ENCODE measurements around the gene DNAH7.

DNAH7 gene

GRCh38 chr2:195815083-195815482, 253.6 kb downstream of the DNAH7 start:
- no peaks in the 10 kb centered on the region for H3K36me3 Mint-ChIP-seq
- H3K27me3 Mint-ChIP-seq: peaks cover 9% of the 10 kb centered on the region
- no peak overlapping the region for H3K27ac Mint-ChIP-seq
- no peak overlapping the region for H3K4me3 Mint-ChIP-seq
- H3K4me1 Mint-ChIP-seq: no peaks in the 10 kb centered on the region
- ATAC-seq (ENCODE audit: low read depth) (no peak), DNase-seq (ENCODE audit: low spot score in 2 of 2) (no peak)
- H3K9me3 Mint-ChIP-seq: no peaks in the 10 kb centered on the region

GRCh38 chr2:195813421-195813820, 255.2 kb downstream of the DNAH7 start:
- DNase-seq (ENCODE audit: low spot score in 2 of 2) (no peak), ATAC-seq (ENCODE audit: low read depth) (no peak)
- Mint-ChIP-seq H3K4me3 (no peak overlapping the region), H3K27ac (no peak overlapping the region), H3K4me1 (no peaks in the 10 kb centered on the region), H3K36me3 (no peaks in the 10 kb centered on the region), H3K9me3 (no peaks in the 10 kb centered on the region), H3K27me3 (peaks cover 6% of the 10 kb centered on the region)

- H3K9me3 Mint-ChIP-seq: no peaks in the 10 kb centered on the region
- ATAC-seq (ENCODE audit: low read depth): no peak
- no peak overlapping the region for H3K4me3 Mint-ChIP-seq
- no peak overlapping the region for H3K27ac Mint-ChIP-seq
- H3K4me1 Mint-ChIP-seq: no peaks in the 10 kb centered on the region
- H3K36me3 Mint-ChIP-seq: no peaks in the 10 kb centered on the region
- H3K27me3 Mint-ChIP-seq: peaks cover 6% of the 10 kb centered on the region
- DNase-seq (ENCODE audit: low spot score in 2 of 2): no peak
Observed at GRCh38 chr2:195810340-195811098, 258.1 kb downstream of the DNAH7 start.

- Mint-ChIP-seq H3K4me1 (no peaks in the 10 kb centered on the region), H3K27me3 (peaks cover 6% of the 10 kb centered on the region), H3K36me3 (no peaks in the 10 kb centered on the region), H3K4me3 (no peak overlapping the region), H3K27ac (no peak overlapping the region), H3K9me3 (no peaks in the 10 kb centered on the region)
- ATAC-seq (ENCODE audit: low read depth) (no peak), DNase-seq (ENCODE audit: low spot score in 2 of 2) (no peak)
Observed at GRCh38 chr2:195808189-195808588, 260.4 kb downstream of the DNAH7 start.

- Mint-ChIP-seq H3K9me3 (no peaks in the 10 kb centered on the region), H3K4me3 (no peak overlapping the region), H3K4me1 (no peaks in the 10 kb centered on the region), H3K27me3 (no peaks in the 10 kb centered on the region), H3K36me3 (no peaks in the 10 kb centered on the region), H3K27ac (no peak overlapping the region)
- DNase-seq (ENCODE audit: low spot score in 2 of 2) (no peak), ATAC-seq (ENCODE audit: low read depth) (no peak)
Observed at GRCh38 chr2:195805283-195805976, 263.2 kb downstream of the DNAH7 start.

- H3K4me1 Mint-ChIP-seq: no peaks in the 10 kb centered on the region
- ATAC-seq (ENCODE audit: low read depth) (no peak), DNase-seq (ENCODE audit: low spot score in 2 of 2) (no peak)
- no peaks in the 10 kb centered on the region for H3K36me3 Mint-ChIP-seq
- peaks cover 2% of the 10 kb centered on the region for H3K9me3 Mint-ChIP-seq
- no peaks in the 10 kb centered on the region for H3K27me3 Mint-ChIP-seq
- no peak overlapping the region for H3K27ac Mint-ChIP-seq
- H3K4me3 Mint-ChIP-seq: no peak overlapping the region
Observed at GRCh38 chr2:195795879-195796278, 272.8 kb downstream of the DNAH7 start.

- Mint-ChIP-seq H3K4me3 (no peak overlapping the region), H3K27ac (no peak overlapping the region), H3K27me3 (peaks cover 2% of the 10 kb centered on the region), H3K36me3 (no peaks in the 10 kb centered on the region), H3K9me3 (peaks cover 5% of the 10 kb centered on the region), H3K4me1 (no peaks in the 10 kb centered on the region)
- DNase-seq (ENCODE audit: low spot score in 2 of 2) (no peak), ATAC-seq (ENCODE audit: low read depth) (no peak)
Observed at GRCh38 chr2:195793881-195794280, 274.8 kb downstream of the DNAH7 start.

GRCh38 chr2:195782156-195782555, 286.5 kb downstream of the DNAH7 start:
- ATAC-seq (ENCODE audit: low read depth): no peak
- H3K4me3 Mint-ChIP-seq: no peak overlapping the region

GRCh38 chr2:195779491-195779890, 289.1 kb downstream of the DNAH7 start:
- no peak overlapping the region for H3K27ac Mint-ChIP-seq
- H3K27me3 Mint-ChIP-seq: peaks cover 4% of the 10 kb centered on the region
- H3K9me3 Mint-ChIP-seq: no peaks in the 10 kb centered on the region
- no peak overlapping the region for H3K4me3 Mint-ChIP-seq
- ATAC-seq (ENCODE audit: low read depth): no peak
- H3K36me3 Mint-ChIP-seq: no peaks in the 10 kb centered on the region
- no peak for DNase-seq (ENCODE audit: low spot score in 2 of 2)
- H3K4me1 Mint-ChIP-seq: no peaks in the 10 kb centered on the region

More at GRCh38 chr2:195782156-195782555, 286.5 kb downstream of the DNAH7 start:
- peaks cover 4% of the 10 kb centered on the region for H3K27me3 Mint-ChIP-seq
- no peaks in the 10 kb centered on the region for H3K36me3 Mint-ChIP-seq
- no peak overlapping the region for H3K27ac Mint-ChIP-seq
- no peaks in the 10 kb centered on the region for H3K4me1 Mint-ChIP-seq
- no peaks in the 10 kb centered on the region for H3K9me3 Mint-ChIP-seq
- DNase-seq (ENCODE audit: low spot score in 2 of 2): no peak

GRCh38 chr2:195769975-195770374, 298.7 kb downstream of the DNAH7 start:
- Mint-ChIP-seq H3K4me1 (no peaks in the 10 kb centered on the region), H3K36me3 (no peaks in the 10 kb centered on the region)
- ATAC-seq (ENCODE audit: low read depth): no peak

GRCh38 chr2:195768431-195768830, 300.2 kb downstream of the DNAH7 start:
- no peaks in the 10 kb centered on the region for H3K27me3 Mint-ChIP-seq
- peaks cover 10% of the 10 kb centered on the region for H3K9me3 Mint-ChIP-seq
- no peaks in the 10 kb centered on the region for H3K36me3 Mint-ChIP-seq
- H3K27ac Mint-ChIP-seq: no peak overlapping the region
- no peaks in the 10 kb centered on the region for H3K4me1 Mint-ChIP-seq
- no peak overlapping the region for H3K4me3 Mint-ChIP-seq
- DNase-seq (ENCODE audit: low spot score in 2 of 2) (no peak), ATAC-seq (ENCODE audit: low read depth) (no peak)

More at GRCh38 chr2:195769975-195770374, 298.7 kb downstream of the DNAH7 start:
- no peaks in the 10 kb centered on the region for H3K27me3 Mint-ChIP-seq
- H3K27ac Mint-ChIP-seq: no peak overlapping the region
- no peak overlapping the region for H3K4me3 Mint-ChIP-seq
- H3K9me3 Mint-ChIP-seq: peaks cover 4% of the 10 kb centered on the region
- no peak for DNase-seq (ENCODE audit: low spot score in 2 of 2)

GRCh38 chr2:195766691-195767090, 301.9 kb downstream of the DNAH7 start:
- Mint-ChIP-seq H3K9me3 (peaks cover 18% of the 10 kb centered on the region), H3K4me3 (no peak overlapping the region), H3K4me1 (no peaks in the 10 kb centered on the region), H3K27me3 (no peaks in the 10 kb centered on the region), H3K36me3 (peaks cover 2% of the 10 kb centered on the region), H3K27ac (no peak overlapping the region)
- no peak for DNase-seq (ENCODE audit: low spot score in 2 of 2)
- ATAC-seq (ENCODE audit: low read depth): no peak

GRCh38 chr2:195763866-195764265, 304.8 kb downstream of the DNAH7 start:
- no peak overlapping the region for H3K4me3 Mint-ChIP-seq
- H3K36me3 Mint-ChIP-seq: peaks cover 2% of the 10 kb centered on the region
- DNase-seq (ENCODE audit: low spot score in 2 of 2) (no peak), ATAC-seq (ENCODE audit: low read depth) (no peak)
- H3K27ac Mint-ChIP-seq: no peak overlapping the region
- peaks cover 22% of the 10 kb centered on the region for H3K9me3 Mint-ChIP-seq
- H3K27me3 Mint-ChIP-seq: no peaks in the 10 kb centered on the region
- no peaks in the 10 kb centered on the region for H3K4me1 Mint-ChIP-seq

GRCh38 chr2:195759877-195760276, 308.8 kb downstream of the DNAH7 start:
- no peaks in the 10 kb centered on the region for H3K4me1 Mint-ChIP-seq
- no peak overlapping the region for H3K4me3 Mint-ChIP-seq
- DNase-seq (ENCODE audit: low spot score in 2 of 2): no peak
- H3K9me3 Mint-ChIP-seq: peaks cover 18% of the 10 kb centered on the region
- ATAC-seq (ENCODE audit: low read depth): no peak
- H3K27me3 Mint-ChIP-seq: no peaks in the 10 kb centered on the region
- no peak overlapping the region for H3K27ac Mint-ChIP-seq
- peaks cover 2% of the 10 kb centered on the region for H3K36me3 Mint-ChIP-seq

- no peak overlapping the region for H3K27ac Mint-ChIP-seq
- no peak for DNase-seq (ENCODE audit: low spot score in 2 of 2)
- no peak for ATAC-seq (ENCODE audit: low read depth)
- H3K4me3 Mint-ChIP-seq: no peak overlapping the region
- H3K27me3 Mint-ChIP-seq: no peaks in the 10 kb centered on the region
- peaks cover 2% of the 10 kb centered on the region for H3K36me3 Mint-ChIP-seq
- H3K4me1 Mint-ChIP-seq: no peaks in the 10 kb centered on the region
- H3K9me3 Mint-ChIP-seq: peaks cover 15% of the 10 kb centered on the region
Observed at GRCh38 chr2:195758846-195759245, 309.8 kb downstream of the DNAH7 start.
